ENCODE measurements around the gene OXSR1.

- TF ChIP-seq POLR2A (IDR thresholded peaks at IDR 0.05; ENCODE audit: low read depth, low read length), result no peak
- no peak for TF ChIP-seq SPI1 (IDR thresholded peaks at IDR 0.05; ENCODE audit: low read depth, low read length)
- TF ChIP-seq POLR2AphosphoS5 (IDR thresholded peaks at IDR 0.05; ENCODE audit: low read depth, low read length), result no peak
Measured at GRCh38 chr3:38238416-38239008, 73.2 kb downstream of the OXSR1 start.

Data from GM12891 (cell line).